Activated T-cell treated with anti-CD3 and anti-CD28 coated beads, Interleukin-2, amount 50 U/mL, for 24 hours (primary cell): ENCODE data around the gene PRDM16.

ENCODE experiments used
- DNase-seq: peaks from one replicate; pipeline ENCODE4 v3.0.0-alpha.2; 2020
- H3K27ac Mint-ChIP-seq: 2 replicates; pipeline ENCODE4 v1.8.0; 2020; ENCODE audit warnings: mild to moderate bottlenecking, mixed read lengths
- H3K27me3 Mint-ChIP-seq: 2 replicates; pipeline ENCODE4 v1.8.0; 2020; ENCODE audit warnings: mixed read lengths
- H3K36me3 Mint-ChIP-seq: 2 replicates; pipeline ENCODE4 v1.8.0; 2020; ENCODE audit warnings: low read depth, mixed read lengths
- H3K4me1 Mint-ChIP-seq: 2 replicates; pipeline ENCODE4 v1.8.0; 2020; ENCODE audit warnings: low read depth, mixed read lengths
- H3K4me3 Mint-ChIP-seq: 2 replicates; pipeline ENCODE4 v1.8.0; 2020; ENCODE audit warnings: mild to moderate bottlenecking, moderate library complexity, mixed read lengths
- H3K9me3 Mint-ChIP-seq: 2 replicates; pipeline ENCODE4 v1.8.0; 2020; ENCODE audit warnings: mixed read lengths

PRDM16 gene

GRCh38 chr1:3171761-3172160 lies 102.8 kb downstream of the PRDM16 start:
- Mint-ChIP-seq H3K4me3 (no peak overlapping the region), H3K4me1 (peaks cover 3% of the 10 kb centered on the region), H3K36me3 (no peaks in the 10 kb centered on the region), H3K27me3 (peaks cover 45% of the 10 kb centered on the region), H3K9me3 (no peaks in the 10 kb centered on the region), H3K27ac (no peak overlapping the region)
- no peak for DNase-seq

- H3K27me3 Mint-ChIP-seq, result peaks cover 45% of the 10 kb centered on the region
- H3K4me3 Mint-ChIP-seq, result no peak overlapping the region
These were observed 103.7 kb downstream of the PRDM16 start for GRCh38 chr1:3172431-3173380.

GRCh38 chr1:3173381-3173980 lies 104.5 kb downstream of the PRDM16 start:
- Mint-ChIP-seq H3K27ac (no peak overlapping the region), H3K4me1 (peaks cover 3% of the 10 kb centered on the region), H3K4me3 (no peak overlapping the region), H3K27me3 (peaks cover 45% of the 10 kb centered on the region), H3K9me3 (no peaks in the 10 kb centered on the region), H3K36me3 (no peaks in the 10 kb centered on the region)
- DNase-seq, result no peak

More at GRCh38 chr1:3172431-3173380, 103.7 kb downstream of the PRDM16 start:
- no peaks in the 10 kb centered on the region for H3K36me3 Mint-ChIP-seq
- H3K4me1 Mint-ChIP-seq, result peaks cover 3% of the 10 kb centered on the region
- no peaks in the 10 kb centered on the region for H3K9me3 Mint-ChIP-seq
- no peak overlapping the region for H3K27ac Mint-ChIP-seq
- DNase-seq, result no peak

GRCh38 chr1:3174487-3175247 lies 105.7 kb downstream of the PRDM16 start:
- H3K36me3 Mint-ChIP-seq, result no peaks in the 10 kb centered on the region
- H3K9me3 Mint-ChIP-seq, result no peaks in the 10 kb centered on the region
- DNase-seq, result no peak
- H3K4me3 Mint-ChIP-seq, result no peak overlapping the region
- H3K27me3 Mint-ChIP-seq, result peaks cover 45% of the 10 kb centered on the region
- H3K4me1 Mint-ChIP-seq, result peaks cover 3% of the 10 kb centered on the region
- H3K27ac Mint-ChIP-seq, result no peak overlapping the region

GRCh38 chr1:3175486-3175885 lies 106.5 kb downstream of the PRDM16 start:
- no peak for DNase-seq
- no peak overlapping the region for H3K4me3 Mint-ChIP-seq
- H3K4me1 Mint-ChIP-seq, result peaks cover 3% of the 10 kb centered on the region
- no peaks in the 10 kb centered on the region for H3K36me3 Mint-ChIP-seq
- no peak overlapping the region for H3K27ac Mint-ChIP-seq
- peaks cover 44% of the 10 kb centered on the region for H3K27me3 Mint-ChIP-seq
- no peaks in the 10 kb centered on the region for H3K9me3 Mint-ChIP-seq

GRCh38 chr1:3176028-3176427 lies 107.0 kb downstream of the PRDM16 start:
- H3K4me1 Mint-ChIP-seq, result peaks cover 2% of the 10 kb centered on the region
- DNase-seq, result no peak
- no peaks in the 10 kb centered on the region for H3K36me3 Mint-ChIP-seq
- no peak overlapping the region for H3K27ac Mint-ChIP-seq
- no peak overlapping the region for H3K4me3 Mint-ChIP-seq
- H3K9me3 Mint-ChIP-seq, result no peaks in the 10 kb centered on the region
- peaks cover 40% of the 10 kb centered on the region for H3K27me3 Mint-ChIP-seq

- no peak overlapping the region for H3K27ac Mint-ChIP-seq
- no peaks in the 10 kb centered on the region for H3K36me3 Mint-ChIP-seq
- no peaks in the 10 kb centered on the region for H3K9me3 Mint-ChIP-seq
These were observed 107.8 kb downstream of the PRDM16 start for GRCh38 chr1:3176820-3177219.

GRCh38 chr1:3178279-3178678 lies 109.3 kb downstream of the PRDM16 start:
- no peaks in the 10 kb centered on the region for H3K36me3 Mint-ChIP-seq
- no peak overlapping the region for H3K27ac Mint-ChIP-seq
- peaks cover 27% of the 10 kb centered on the region for H3K27me3 Mint-ChIP-seq
- H3K4me1 Mint-ChIP-seq, result no peaks in the 10 kb centered on the region
- no peak overlapping the region for H3K4me3 Mint-ChIP-seq
- no peak for DNase-seq
- H3K9me3 Mint-ChIP-seq, result no peaks in the 10 kb centered on the region

More at GRCh38 chr1:3176820-3177219, 107.8 kb downstream of the PRDM16 start:
- H3K27me3 Mint-ChIP-seq, result peaks cover 34% of the 10 kb centered on the region
- H3K4me3 Mint-ChIP-seq, result no peak overlapping the region
- DNase-seq, result no peak
- H3K4me1 Mint-ChIP-seq, result no peaks in the 10 kb centered on the region

GRCh38 chr1:3179471-3179870 lies 110.5 kb downstream of the PRDM16 start:
- Mint-ChIP-seq H3K27me3 (peaks cover 30% of the 10 kb centered on the region), H3K27ac (no peak overlapping the region), H3K9me3 (no peaks in the 10 kb centered on the region)

GRCh38 chr1:3180915-3181314 lies 111.9 kb downstream of the PRDM16 start:
- Mint-ChIP-seq H3K27ac (no peak overlapping the region), H3K27me3 (peaks cover 28% of the 10 kb centered on the region), H3K9me3 (no peaks in the 10 kb centered on the region), H3K36me3 (no peaks in the 10 kb centered on the region), H3K4me3 (no peak overlapping the region), H3K4me1 (no peaks in the 10 kb centered on the region)
- no peak for DNase-seq

More at GRCh38 chr1:3179471-3179870, 110.5 kb downstream of the PRDM16 start:
- DNase-seq, result no peak
- Mint-ChIP-seq H3K4me3 (no peak overlapping the region), H3K4me1 (no peaks in the 10 kb centered on the region), H3K36me3 (no peaks in the 10 kb centered on the region)

GRCh38 chr1:3181956-3182355 lies 113.0 kb downstream of the PRDM16 start:
- no peaks in the 10 kb centered on the region for H3K4me1 Mint-ChIP-seq
- no peak for DNase-seq
- no peak overlapping the region for H3K27ac Mint-ChIP-seq
- H3K27me3 Mint-ChIP-seq, result peaks cover 35% of the 10 kb centered on the region
- no peaks in the 10 kb centered on the region for H3K9me3 Mint-ChIP-seq
- no peaks in the 10 kb centered on the region for H3K36me3 Mint-ChIP-seq
- no peak overlapping the region for H3K4me3 Mint-ChIP-seq

- Mint-ChIP-seq H3K9me3 (no peaks in the 10 kb centered on the region), H3K4me1 (no peaks in the 10 kb centered on the region), H3K4me3 (no peak overlapping the region), H3K27ac (no peak overlapping the region), H3K27me3 (peaks cover 45% of the 10 kb centered on the region), H3K36me3 (no peaks in the 10 kb centered on the region)
- no peak for DNase-seq
These were observed 114.4 kb downstream of the PRDM16 start for GRCh38 chr1:3183411-3183810.

- no peak for DNase-seq
- H3K9me3 Mint-ChIP-seq, result no peaks in the 10 kb centered on the region
- H3K27ac Mint-ChIP-seq, result no peak overlapping the region
- no peak overlapping the region for H3K4me3 Mint-ChIP-seq
- H3K4me1 Mint-ChIP-seq, result no peaks in the 10 kb centered on the region
- peaks cover 49% of the 10 kb centered on the region for H3K27me3 Mint-ChIP-seq
- no peaks in the 10 kb centered on the region for H3K36me3 Mint-ChIP-seq
These were observed 114.8 kb downstream of the PRDM16 start for GRCh38 chr1:3183813-3184212.

- H3K27me3 Mint-ChIP-seq, result peaks cover 58% of the 10 kb centered on the region
- no peaks in the 10 kb centered on the region for H3K36me3 Mint-ChIP-seq
- H3K4me1 Mint-ChIP-seq, result no peaks in the 10 kb centered on the region
- H3K9me3 Mint-ChIP-seq, result no peaks in the 10 kb centered on the region
- H3K27ac Mint-ChIP-seq, result no peak overlapping the region
- no peak for DNase-seq
- H3K4me3 Mint-ChIP-seq, result no peak overlapping the region
These were observed 115.7 kb downstream of the PRDM16 start for GRCh38 chr1:3184666-3185065.
